GM12864 (cell line): ENCODE results near the gene P2RY2.

Source experiments
- DNase-seq: peaks from one replicate; pipeline ENCODE4 v3.0.0-alpha.2; 2011; ENCODE audit warnings: low read depth
- H3K4me3 ChIP-seq: 2 replicates; pipeline ENCODE4 v1.5.1; 2011; ENCODE audit warnings: mild to moderate bottlenecking, low read depth, low read length, control low read depth
- TF ChIP-seq, protein P1 (sequence below): IDR thresholded peaks from 2 replicates; pipeline ENCODE4 v1.5.1; 2011; ENCODE audit warnings: low read depth, mild to moderate bottlenecking, moderate library complexity, low read length, control low read depth, inconsistent platforms; ENCODE audit errors: missing control alignments

P2RY2 gene

DNA sequence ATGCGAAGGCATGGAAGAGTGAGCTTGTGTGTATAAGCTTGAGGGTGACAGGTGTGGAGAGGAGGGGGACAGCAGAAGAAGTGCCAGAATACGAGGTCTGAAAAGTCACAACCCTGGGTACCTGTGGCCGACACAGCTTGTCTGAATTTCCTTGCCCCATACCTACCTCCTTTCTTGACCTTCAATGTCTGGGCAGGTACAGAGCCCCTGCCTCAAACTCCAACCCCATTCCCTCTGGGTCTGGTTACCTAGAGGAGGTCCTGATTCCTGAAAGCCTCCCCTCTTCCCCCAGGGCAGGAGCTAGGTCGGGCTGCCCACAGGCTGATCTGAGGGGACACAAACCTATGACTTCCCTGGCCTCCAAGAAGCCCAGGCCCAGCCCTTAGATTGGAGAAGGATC lies 39.4 kb upstream of the P2RY2 start:
- TF ChIP-seq, protein P1, sequence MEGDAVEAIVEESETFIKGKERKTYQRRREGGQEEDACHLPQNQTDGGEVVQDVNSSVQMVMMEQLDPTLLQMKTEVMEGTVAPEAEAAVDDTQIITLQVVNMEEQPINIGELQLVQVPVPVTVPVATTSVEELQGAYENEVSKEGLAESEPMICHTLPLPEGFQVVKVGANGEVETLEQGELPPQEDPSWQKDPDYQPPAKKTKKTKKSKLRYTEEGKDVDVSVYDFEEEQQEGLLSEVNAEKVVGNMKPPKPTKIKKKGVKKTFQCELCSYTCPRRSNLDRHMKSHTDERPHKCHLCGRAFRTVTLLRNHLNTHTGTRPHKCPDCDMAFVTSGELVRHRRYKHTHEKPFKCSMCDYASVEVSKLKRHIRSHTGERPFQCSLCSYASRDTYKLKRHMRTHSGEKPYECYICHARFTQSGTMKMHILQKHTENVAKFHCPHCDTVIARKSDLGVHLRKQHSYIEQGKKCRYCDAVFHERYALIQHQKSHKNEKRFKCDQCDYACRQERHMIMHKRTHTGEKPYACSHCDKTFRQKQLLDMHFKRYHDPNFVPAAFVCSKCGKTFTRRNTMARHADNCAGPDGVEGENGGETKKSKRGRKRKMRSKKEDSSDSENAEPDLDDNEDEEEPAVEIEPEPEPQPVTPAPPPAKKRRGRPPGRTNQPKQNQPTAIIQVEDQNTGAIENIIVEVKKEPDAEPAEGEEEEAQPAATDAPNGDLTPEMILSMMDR = no peak
- no peak overlapping the region for H3K4me3 ChIP-seq
- no peak for DNase-seq

DNA sequence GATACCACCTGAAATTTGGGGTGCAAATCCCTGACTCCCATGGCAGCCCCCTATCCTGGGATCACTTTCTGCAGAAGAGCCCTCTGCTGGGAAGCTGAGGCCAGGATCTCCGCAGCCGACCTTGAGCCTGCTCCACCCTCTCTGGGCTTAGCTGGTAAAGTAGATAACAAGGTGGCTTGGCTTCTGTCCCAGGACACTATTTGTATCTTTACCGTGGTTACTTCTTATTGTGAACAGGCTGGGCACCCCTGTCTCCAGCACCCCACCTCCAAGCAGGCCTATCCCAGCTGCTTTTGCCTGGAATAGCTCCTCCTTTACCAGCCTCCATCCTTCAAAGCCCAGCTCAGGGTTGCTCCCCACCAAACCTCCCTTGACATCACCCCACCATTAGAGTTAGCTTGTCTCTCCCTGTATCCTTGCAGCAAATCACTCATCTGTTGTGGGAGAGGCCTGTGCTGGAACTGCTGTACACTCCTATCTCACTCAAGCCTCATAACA lies 35.2 kb upstream of the P2RY2 start:
- no peak for DNase-seq
- H3K4me3 ChIP-seq = no peak overlapping the region
- TF ChIP-seq, protein P1 = no peak

DNA sequence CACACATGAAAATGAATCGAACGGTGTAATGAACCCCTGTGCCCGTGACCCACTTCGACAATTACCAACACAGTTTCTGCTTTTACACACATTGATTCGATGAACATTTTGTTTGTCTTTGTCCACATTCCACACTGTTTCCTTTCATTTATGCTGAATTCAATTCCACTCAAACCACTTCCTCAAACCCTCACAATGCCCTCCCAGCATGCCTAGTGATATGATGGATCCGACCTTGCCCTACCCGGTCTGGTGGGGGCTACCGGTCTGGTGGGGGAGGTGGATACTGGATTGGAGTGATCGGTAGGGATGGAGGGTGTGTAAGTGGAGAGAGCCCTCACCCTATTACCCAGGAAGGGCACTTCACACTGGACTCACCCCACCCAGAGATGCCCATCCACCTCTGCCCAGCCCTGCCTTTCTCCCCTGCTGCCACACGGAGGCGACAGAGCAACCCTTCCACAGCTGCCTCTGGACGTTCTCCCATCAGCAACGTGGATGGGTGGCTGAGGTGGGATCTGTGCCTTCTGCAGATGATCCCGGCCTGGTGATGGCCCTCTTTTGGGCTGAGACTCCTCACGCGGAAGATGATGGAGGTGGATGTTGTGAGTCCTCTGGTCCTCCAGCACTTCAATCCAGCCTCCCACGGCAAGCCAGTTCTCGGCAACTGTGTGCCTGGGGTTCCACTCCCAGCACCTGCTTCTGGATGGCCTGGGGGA lies 33.0 kb upstream of the P2RY2 start:
- no peak for DNase-seq
- TF ChIP-seq, protein P1 = peak; percentile 99
- peak overlapping the region; percentile 28; the same call in 1 of the 2 replicates for H3K4me3 ChIP-seq

DNA sequence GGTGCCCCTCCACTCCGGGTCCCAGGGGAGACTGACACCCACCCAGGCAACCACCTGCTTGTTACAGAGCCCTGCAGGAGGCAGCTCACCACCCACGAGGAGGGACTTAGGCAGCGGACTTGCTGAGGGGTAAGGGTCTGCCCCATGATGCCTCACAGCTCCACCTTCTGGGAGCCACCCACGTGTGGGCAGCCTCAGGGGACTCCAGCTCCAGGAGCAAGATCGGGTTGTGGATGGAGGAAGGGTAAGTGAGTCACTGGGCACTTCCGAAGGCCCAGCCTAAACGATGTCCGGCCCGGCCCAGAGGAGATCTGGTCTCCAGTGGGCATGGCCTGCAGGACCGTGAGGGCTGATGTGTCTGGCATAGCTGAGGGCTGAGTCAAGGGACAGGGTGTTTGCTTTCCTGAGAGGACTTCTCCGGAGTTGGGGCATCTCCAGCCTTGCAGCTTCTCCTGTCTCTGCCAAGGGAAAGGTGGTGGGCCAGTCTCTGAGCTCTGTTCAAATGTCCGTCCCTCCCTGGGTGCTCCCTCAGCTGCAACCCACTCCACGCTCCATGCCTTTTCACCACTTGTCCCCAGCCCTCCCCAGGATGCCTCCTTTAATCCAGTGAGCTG lies 32.3 kb upstream of the P2RY2 start:
- no peak for DNase-seq
- TF ChIP-seq, protein P1 = no peak
- no peak overlapping the region for H3K4me3 ChIP-seq

DNA sequence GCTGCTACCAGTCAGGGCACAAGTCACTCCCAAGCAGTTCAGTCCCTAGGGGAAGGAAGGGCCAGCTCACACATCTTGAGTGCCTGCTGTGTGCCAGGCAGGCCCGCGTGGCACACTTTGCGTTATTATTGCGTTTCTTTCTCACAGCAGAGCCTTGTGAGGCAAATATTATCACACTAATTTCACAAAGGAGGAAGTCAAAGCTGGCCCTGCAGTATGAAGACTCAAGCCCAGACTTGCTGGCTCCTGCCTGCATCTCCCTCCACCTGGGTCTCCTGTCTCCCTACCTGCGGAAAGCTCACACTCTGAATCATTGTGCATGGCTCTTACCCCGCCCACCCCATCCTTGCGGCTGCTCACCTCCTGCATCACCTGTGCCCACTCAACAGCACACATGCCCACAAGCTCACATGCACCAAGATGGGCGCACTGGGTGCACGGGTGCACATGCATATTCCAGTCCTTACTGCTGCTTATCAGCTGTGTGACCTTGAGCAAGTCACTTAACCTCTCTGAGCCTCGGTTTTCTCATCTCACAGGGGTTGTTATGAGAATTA lies 31.7 kb upstream of the P2RY2 start:
- TF ChIP-seq, protein P1 = no peak
- no peak for DNase-seq
- no peak overlapping the region for H3K4me3 ChIP-seq

DNA sequence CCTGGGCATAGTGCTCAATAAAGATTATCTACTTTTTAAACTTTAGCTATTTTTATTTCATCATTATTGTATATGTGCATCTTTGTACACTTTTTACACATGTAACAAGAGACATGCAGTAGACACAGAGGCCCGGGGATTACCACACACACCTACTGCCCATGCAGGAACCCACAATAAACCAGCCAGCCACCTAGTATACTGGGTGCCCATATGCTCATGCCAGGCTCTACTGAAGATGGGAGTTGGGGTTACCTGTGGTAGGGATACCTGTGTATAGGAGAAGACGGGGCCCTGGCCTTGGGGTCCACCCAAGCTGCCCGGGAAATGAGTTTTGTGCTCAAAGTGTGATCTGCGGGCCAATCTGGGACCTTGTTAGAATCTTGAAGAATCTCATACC lies 31.2 kb upstream of the P2RY2 start:
- no peak overlapping the region for H3K4me3 ChIP-seq
- TF ChIP-seq, protein P1 = no peak
- no peak for DNase-seq
